Adipose tissue (tissue), 3 donors: ENCODE results near the gene PRPF19. TPM values are rescaled to one million over a fixed set of nuclear protein-coding genes. Genes with fewer than 3 reads are reported as not detected.

ENCODE experiments used
- H3K27ac ChIP-seq: one replicate; pipeline ENCODE4 v1.5.1; 2013; ENCODE audit warnings: low read depth, low read length
- WGBS, 3 donors: extraction: QIAGEN DNeasy Blood & Tissue Kit; methylation state at CpG; one replicate each; pipeline ENCODE4 v1.1.7; 2013; 5-methylcytosine and 5-hydroxymethylcytosine counted together
- polyA plus RNA-seq, 3 donors: library from polyadenylated mRNA; stranded (reverse); fragments of 200-250 nt; gene quantifications; one replicate each; pipeline ENCODE4 v1.2.3, GENCODE V29; 2013
- donor health status: healthy with polysubstance abuse.
- donor health status: Bipolar disorder and iron deficiency.
- donor health status: healthy.

The PRPF19 gene
- polyA plus RNA-seq, 3 donors = 42.5 to 61.4 (median 59.6) TPM

DNA sequence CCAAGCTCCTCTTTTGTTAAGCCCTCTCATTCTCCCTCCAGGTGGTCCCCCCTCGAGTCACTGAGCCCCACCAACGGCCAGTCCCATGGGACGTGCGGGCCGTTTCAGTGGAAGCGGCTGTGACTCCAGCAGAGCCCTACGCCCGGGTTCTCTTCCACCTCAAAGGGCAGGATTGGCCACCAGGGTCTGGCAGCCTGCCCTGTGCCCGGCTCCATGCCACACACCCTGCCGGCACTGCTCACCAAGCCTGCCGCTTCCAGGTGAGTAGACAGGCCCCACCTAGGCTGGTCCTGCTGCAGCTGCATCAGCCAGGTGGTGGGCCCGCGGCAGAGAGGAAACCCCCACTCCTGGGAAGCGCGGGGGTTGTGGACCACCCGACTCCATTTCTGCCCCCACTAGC lies 21.2 kb upstream of the PRPF19 start:
- H3K27ac ChIP-seq = no peak overlapping the region
- WGBS, 3 donors = 80 to 90% (median 88%) methylated on average over 15 to 16 of the region's 16 CpGs

- 91 to 94% (median 92%) methylated on average over 8 of the region's 8 CpGs for WGBS, 3 donors
These were observed 20.7 kb upstream of the PRPF19 start for GRCh38 chr11:60927061-60927592.

DNA sequence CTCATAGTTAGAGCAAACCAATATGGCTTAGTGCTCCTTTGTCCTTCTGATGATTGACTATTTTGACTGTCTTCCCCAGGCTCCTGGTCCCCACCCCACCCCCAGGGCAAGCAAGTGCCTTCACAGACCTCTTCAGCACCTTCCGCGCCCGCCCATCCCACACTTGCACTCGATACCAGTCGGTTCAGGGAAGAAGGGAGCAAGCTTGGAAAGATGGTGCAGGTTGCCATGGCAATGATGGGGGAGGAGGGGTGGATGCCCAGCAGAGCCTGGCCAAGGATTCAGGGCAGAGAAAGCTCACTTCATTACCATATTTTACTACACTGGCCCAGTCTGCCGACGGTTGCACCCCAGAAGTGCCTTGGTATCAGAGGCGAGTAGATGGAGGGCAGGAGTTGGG lies 20.1 kb upstream of the PRPF19 start:
- no peak overlapping the region for H3K27ac ChIP-seq
- 96 to 97% (median 96%) methylated on average over 8 of the region's 8 CpGs for WGBS, 3 donors

More at GRCh38 chr11:60927061-60927592, 20.7 kb upstream of the PRPF19 start:
- H3K27ac ChIP-seq = no peak overlapping the region

GRCh38 chr11:60925868-60926267 lies 19.5 kb upstream of the PRPF19 start:
- 63 to 73% (median 72%) methylated on average over 6 of the region's 6 CpGs for WGBS, 3 donors
- no peak overlapping the region for H3K27ac ChIP-seq

- 6 to 8% (median 7%) methylated on average over 34 to 35 of the region's 35 CpGs for WGBS, 3 donors
- H3K27ac ChIP-seq = no peak overlapping the region
These were observed 18.8 kb upstream of the PRPF19 start for GRCh38 chr11:60924906-60925853.

- 1% methylated on average over 41 to 69 of the region's 69 CpGs for WGBS, 3 donors
- H3K27ac ChIP-seq = no peak within 1 kb of the TSS
These were observed 17.9 kb upstream of the PRPF19 start, which contains the start of gene TMEM132A for GRCh38 chr11:60924110-60924905. Gene TMEM132A, plus strand, starts transcription at chr11:60924460. Its CDS starts 174 bp downstream, at chr11:60924634.

GRCh38 chr11:60923800-60924109 lies 17.4 kb upstream of the PRPF19 start:
- 42 to 61% (median 48%) methylated on average over 6 of the region's 6 CpGs for WGBS, 3 donors

DNA sequence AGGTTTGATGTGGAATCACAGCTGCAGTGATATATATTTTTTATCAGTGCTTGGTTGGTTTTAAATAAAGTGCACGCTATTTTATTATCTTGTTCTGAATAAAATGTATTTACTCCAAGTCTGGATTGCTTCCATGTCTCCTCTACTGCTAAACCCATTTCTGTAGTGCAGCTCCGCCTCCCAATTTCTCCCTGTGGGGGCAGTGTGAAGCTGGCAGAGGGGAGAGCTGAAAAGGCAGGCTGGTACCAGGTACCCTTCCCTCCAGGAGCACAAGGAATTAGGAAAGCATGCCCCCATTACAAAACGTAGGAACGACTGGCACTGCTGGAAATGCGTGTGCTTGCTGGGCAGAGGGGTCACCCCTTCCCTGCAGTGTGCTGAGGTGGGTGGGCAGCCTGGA lies 16.9 kb upstream of the PRPF19 start:
- 63 to 75% (median 71%) methylated on average over 5 of the region's 5 CpGs for WGBS, 3 donors
- H3K27ac ChIP-seq = no peak overlapping the region

More at GRCh38 chr11:60923800-60924109, 17.4 kb upstream of the PRPF19 start:
- H3K27ac ChIP-seq = no peak overlapping the region

DNA sequence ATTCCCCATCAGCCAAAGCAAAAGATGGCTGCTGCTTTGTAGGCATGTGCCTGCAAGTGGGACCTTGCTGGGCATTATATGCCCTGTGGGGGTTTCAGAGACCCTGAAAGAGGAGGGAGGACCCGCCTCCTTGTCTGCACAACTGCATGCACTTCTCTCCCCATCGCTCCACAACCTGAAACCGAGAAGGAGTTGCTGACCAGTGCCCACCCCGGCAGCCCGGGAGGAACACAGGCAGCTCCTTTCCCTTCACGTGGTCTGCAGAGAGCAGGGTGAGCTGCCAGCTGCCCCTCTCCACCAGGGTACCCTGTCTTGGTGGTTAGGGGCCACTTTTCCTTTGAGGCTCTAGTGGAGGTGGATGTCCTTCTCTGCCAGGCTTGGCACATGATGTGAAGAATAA lies 16.5 kb upstream of the PRPF19 start:
- 86 to 89% (median 87%) methylated on average over 6 of the region's 6 CpGs for WGBS, 3 donors
- no peak overlapping the region for H3K27ac ChIP-seq

GRCh38 chr11:60921777-60922335 lies 15.5 kb upstream of the PRPF19 start:
- WGBS, 3 donors = 81 to 84% (median 82%) methylated on average over 21 to 23 of the region's 23 CpGs
- H3K27ac ChIP-seq = no peak overlapping the region

DNA sequence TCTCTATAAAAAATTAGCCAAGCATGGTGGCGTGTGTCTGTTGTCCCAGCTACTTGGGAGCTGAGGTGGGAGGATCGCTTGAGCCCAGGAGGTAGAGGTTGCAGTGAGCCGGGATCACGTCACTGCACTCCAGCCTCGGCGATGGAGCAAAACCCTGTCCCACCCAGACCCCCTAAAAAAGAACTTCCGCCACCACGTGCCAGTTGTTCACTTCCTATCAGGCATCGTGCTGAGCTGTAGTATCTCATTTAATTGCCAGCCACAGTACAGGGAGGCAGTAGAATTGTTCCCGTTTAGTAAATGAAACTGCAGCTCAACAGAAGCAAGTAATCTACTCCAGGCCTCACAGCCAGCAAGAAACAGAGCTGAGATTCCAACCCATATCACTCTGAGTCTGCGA lies 14.9 kb upstream of the PRPF19 start:
- H3K27ac ChIP-seq = no peak overlapping the region
- 87 to 95% (median 93%) methylated on average over 11 of the region's 11 CpGs for WGBS, 3 donors

GRCh38 chr11:60919956-60920355 lies 13.6 kb upstream of the PRPF19 start:
- WGBS, 3 donors = 55 to 66% (median 63%) methylated on average over 2 of the region's 2 CpGs
- H3K27ac ChIP-seq = no peak overlapping the region

DNA sequence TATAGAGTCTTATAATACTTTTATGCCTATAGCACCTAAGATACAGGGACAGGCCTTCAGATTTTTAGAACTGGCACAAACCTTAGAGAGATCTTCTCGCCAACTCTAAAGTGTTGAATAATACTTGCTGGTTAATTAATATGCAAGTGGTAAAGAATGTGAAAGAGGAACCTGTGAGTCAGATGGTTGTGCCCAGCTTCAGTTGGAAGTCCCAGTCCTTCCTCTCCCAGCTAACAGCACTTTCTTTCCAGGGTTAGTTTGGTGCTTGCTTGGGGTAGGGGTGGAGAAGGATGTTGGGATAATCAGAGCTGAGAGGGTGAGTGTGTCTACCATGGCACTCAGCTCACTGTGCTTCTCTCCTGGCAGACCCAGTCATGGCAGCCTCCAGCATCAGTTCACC lies 12.9 kb upstream of the PRPF19 start:
- WGBS, 3 donors = 56 to 97% (median 59%) methylated on average over 1 of the region's 1 CpG
- no peak overlapping the region for H3K27ac ChIP-seq

- no peak overlapping the region for H3K27ac ChIP-seq
- 49 to 67% (median 67%) methylated on average over 2 of the region's 2 CpGs for WGBS, 3 donors
These were observed 12.5 kb upstream of the PRPF19 start for GRCh38 chr11:60918939-60919265.

DNA sequence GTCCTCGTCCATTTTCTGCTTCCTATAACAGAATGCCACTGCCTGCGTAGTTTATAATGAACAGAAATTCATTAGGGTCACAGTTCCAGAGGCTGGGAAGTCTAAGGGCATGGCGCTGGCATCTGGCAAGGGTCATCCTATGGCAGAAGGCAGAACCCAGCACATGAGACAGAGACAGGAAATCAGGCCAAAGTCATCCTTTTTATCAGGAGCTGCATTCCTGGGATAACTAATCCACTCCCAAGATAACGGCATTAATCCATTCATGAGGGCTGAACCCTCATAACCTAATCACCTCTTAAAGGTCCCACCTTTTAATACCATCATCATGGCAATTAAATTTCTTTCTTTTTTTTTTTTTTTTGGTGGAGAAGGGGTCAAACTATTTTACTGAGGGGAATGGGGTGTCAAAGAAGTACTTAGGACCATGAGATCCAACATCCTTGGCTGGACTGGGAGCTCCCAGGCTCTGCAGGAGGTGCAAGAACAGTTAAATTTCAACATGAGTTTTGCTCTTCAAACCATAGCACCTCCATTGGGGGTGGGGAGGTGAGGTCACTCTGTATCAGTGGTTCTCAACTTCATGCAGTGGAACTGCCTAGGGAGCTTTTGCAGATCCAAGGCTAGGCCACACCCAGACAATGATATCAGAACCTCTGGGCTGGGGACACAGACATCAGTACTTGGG lies 12.0 kb upstream of the PRPF19 start:
- no peak overlapping the region for H3K27ac ChIP-seq
- WGBS, 3 donors = 89 to 92% (median 91%) methylated on average over 4 of the region's 4 CpGs

DNA sequence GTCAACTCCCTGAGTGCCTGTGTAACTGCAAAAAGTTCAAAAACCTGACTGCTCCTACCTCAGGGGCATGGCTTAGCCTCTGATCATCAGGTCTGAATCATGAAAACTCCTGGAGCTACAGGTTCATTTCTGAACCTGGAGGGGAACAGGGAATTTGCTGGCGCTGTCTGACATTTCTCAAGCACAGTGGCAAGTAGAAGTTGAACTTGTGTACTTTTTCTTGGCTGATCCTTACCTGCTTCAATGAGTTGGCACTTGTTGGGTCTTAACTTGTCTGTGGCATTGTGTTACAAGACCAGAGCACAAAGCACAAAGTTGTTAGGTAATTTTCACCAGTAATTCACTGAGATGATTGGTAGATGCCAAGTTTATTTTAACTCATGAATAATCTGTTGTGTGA lies 10.9 kb upstream of the PRPF19 start:
- H3K27ac ChIP-seq = no peak overlapping the region
- WGBS, 3 donors = 95 to 97% (median 96%) methylated on average over 1 of the region's 1 CpG

DNA sequence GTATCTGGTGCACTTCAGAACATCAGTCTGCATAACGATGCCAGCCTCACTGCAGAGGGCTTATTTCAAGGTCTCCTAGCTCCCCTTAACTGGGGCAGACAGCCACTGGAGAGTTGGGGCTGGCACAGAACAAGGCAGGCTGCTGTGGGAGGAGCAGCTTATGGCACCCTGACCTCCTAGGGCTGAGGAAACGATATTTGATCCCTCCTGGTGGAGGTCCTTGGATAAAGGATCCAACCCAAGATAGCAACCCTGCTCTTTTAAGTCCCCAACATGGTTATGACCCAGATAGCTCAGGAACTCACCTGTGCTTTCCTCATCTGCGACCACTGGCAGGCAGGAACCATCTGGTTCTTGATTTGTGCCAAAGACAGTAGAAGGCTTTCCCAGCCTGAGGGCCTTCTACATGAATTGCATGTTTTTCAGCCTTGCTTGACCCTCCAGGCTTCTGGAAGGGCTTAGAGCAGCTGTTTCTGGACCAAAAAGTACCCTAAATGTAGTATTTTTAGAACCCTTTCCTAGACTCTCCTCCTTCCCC lies 10.4 kb upstream of the PRPF19 start:
- 51 to 80% (median 71%) methylated on average over 3 of the region's 3 CpGs for WGBS, 3 donors
- H3K27ac ChIP-seq = no peak overlapping the region

DNA sequence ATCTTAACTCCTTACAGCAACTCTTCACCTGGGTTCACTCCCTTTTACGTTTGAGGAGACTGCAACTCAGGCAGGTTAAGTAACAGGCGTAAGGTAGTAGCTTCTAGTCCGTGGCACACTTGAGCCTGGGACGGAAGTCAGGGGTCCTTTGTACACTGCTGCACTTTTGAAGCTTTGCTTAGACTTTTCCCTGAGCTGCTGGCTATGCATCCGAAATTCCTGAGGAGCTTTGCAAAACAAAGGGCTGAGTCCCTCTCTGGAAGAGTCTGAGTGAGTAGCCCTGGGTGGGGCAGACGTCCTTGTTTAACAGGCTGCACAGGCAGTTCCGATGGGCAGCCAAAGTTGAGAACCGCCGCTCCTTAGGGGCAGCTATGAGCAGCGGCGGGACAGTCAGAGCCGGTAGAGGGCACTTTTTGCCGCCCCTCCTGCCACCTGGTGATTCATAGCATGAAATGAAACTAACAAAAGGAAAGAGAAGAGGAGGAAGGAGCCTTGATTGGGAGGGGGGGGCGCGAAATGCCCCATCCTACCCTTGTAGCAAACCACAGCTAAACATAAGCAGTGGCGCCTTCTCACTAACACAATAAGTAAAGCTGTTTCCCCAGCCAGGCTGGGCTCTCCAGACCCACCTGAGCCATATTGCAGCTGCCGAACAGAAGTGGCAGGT lies 9.0 kb upstream of the PRPF19 start:
- no peak overlapping the region for H3K27ac ChIP-seq
- 6 to 9% (median 9%) methylated on average over 17 of the region's 17 CpGs for WGBS, 3 donors
